Neuron (in vitro differentiated cells): ENCODE results near the gene SLC29A1.

Experiments used
- H2AFZ ChIP-seq: one replicate; pipeline ENCODE4 v1.6.1; 2013; ENCODE audit warnings: low read depth, mild to moderate bottlenecking, inconsistent platforms, low read length, moderate library complexity
- H3K27me3 ChIP-seq: one replicate; pipeline ENCODE4 v1.6.1; 2013; ENCODE audit warnings: low read length; ENCODE audit not compliant: insufficient read depth
- H3K36me3 ChIP-seq: one replicate; pipeline ENCODE4 v1.6.1; 2013; ENCODE audit warnings: low read length; ENCODE audit not compliant: insufficient read depth
- H3K4me1 ChIP-seq: one replicate; pipeline ENCODE4 v1.6.1; 2013; ENCODE audit warnings: low read length; ENCODE audit not compliant: insufficient read depth
- H3K4me3 ChIP-seq: 2 replicates; pipeline ENCODE4 v1.5.1; 2013; ENCODE audit warnings: mild to moderate bottlenecking, low read length, moderate library complexity
- H3K9me3 ChIP-seq: one replicate; pipeline ENCODE4 v1.6.1; 2013; ENCODE audit warnings: low read length

Gene SLC29A1

GRCh38 chr6:44270526-44271405 lies 47.4 kb downstream of the SLC29A1 start:
- H2AFZ ChIP-seq: no peak overlapping the region
- H3K9me3 ChIP-seq: no peaks in the 10 kb centered on the region
- H3K27me3 ChIP-seq: no peaks in the 10 kb centered on the region
- peak overlapping the region; percentile 43 for H3K4me3 ChIP-seq
- peaks cover 44% of the 10 kb centered on the region for H3K4me1 ChIP-seq
- peaks cover 14% of the 10 kb centered on the region for H3K36me3 ChIP-seq

GRCh38 chr6:44271406-44271723 lies 48.0 kb downstream of the SLC29A1 start:
- peak overlapping the region; percentile 43 for H3K4me3 ChIP-seq
- no peaks in the 10 kb centered on the region for H3K9me3 ChIP-seq

GRCh38 chr6:44271914-44272313 lies 48.5 kb downstream of the SLC29A1 start:
- Histone ChIP-seq H2AFZ (no peak overlapping the region), H3K4me3 (peak overlapping the region; percentile 43), H3K9me3 (no peaks in the 10 kb centered on the region), H3K36me3 (peaks cover 15% of the 10 kb centered on the region), H3K4me1 (peaks cover 40% of the 10 kb centered on the region), H3K27me3 (no peaks in the 10 kb centered on the region)

More at GRCh38 chr6:44271406-44271723, 48.0 kb downstream of the SLC29A1 start:
- Histone ChIP-seq H2AFZ (no peak overlapping the region), H3K27me3 (no peaks in the 10 kb centered on the region), H3K36me3 (peaks cover 15% of the 10 kb centered on the region), H3K4me1 (peaks cover 44% of the 10 kb centered on the region)

- Histone ChIP-seq H3K36me3 (peaks cover 15% of the 10 kb centered on the region), H3K9me3 (no peaks in the 10 kb centered on the region), H3K27me3 (no peaks in the 10 kb centered on the region), H3K4me3 (no peak overlapping the region), H2AFZ (no peak overlapping the region), H3K4me1 (peaks cover 35% of the 10 kb centered on the region)
Measured at GRCh38 chr6:44272529-44272928, 49.1 kb downstream of the SLC29A1 start.

- no peaks in the 10 kb centered on the region for H3K9me3 ChIP-seq
- H3K36me3 ChIP-seq: peaks cover 15% of the 10 kb centered on the region
- peaks cover 30% of the 10 kb centered on the region for H3K4me1 ChIP-seq
- H3K27me3 ChIP-seq: no peaks in the 10 kb centered on the region
- no peak overlapping the region for H3K4me3 ChIP-seq
- no peak overlapping the region for H2AFZ ChIP-seq
Measured at GRCh38 chr6:44272999-44273566, 49.7 kb downstream of the SLC29A1 start.

GRCh38 chr6:44273617-44274016 lies 50.2 kb downstream of the SLC29A1 start:
- no peaks in the 10 kb centered on the region for H3K9me3 ChIP-seq
- peaks cover 15% of the 10 kb centered on the region for H3K36me3 ChIP-seq
- peaks cover 25% of the 10 kb centered on the region for H3K4me1 ChIP-seq
- no peak overlapping the region for H2AFZ ChIP-seq
- H3K4me3 ChIP-seq: no peak overlapping the region
- no peaks in the 10 kb centered on the region for H3K27me3 ChIP-seq

- Histone ChIP-seq H3K36me3 (peaks cover 15% of the 10 kb centered on the region), H3K27me3 (no peaks in the 10 kb centered on the region), H3K9me3 (no peaks in the 10 kb centered on the region), H3K4me3 (no peak overlapping the region), H2AFZ (no peak overlapping the region), H3K4me1 (peaks cover 9% of the 10 kb centered on the region)
Measured at GRCh38 chr6:44275271-44275748, 51.9 kb downstream of the SLC29A1 start.

- Histone ChIP-seq H3K9me3 (no peaks in the 10 kb centered on the region), H3K4me3 (no peak overlapping the region), H3K36me3 (peaks cover 15% of the 10 kb centered on the region), H3K4me1 (peaks cover 9% of the 10 kb centered on the region), H2AFZ (no peak overlapping the region), H3K27me3 (no peaks in the 10 kb centered on the region)
Measured at GRCh38 chr6:44275749-44276648, 52.6 kb downstream of the SLC29A1 start.

- peaks cover 15% of the 10 kb centered on the region for H3K36me3 ChIP-seq
- no peaks in the 10 kb centered on the region for H3K27me3 ChIP-seq
- H3K4me1 ChIP-seq: no peaks in the 10 kb centered on the region
- no peak overlapping the region for H2AFZ ChIP-seq
- H3K4me3 ChIP-seq: no peak overlapping the region
- H3K9me3 ChIP-seq: no peaks in the 10 kb centered on the region
Measured at GRCh38 chr6:44276667-44277640, 53.6 kb downstream of the SLC29A1 start.

GRCh38 chr6:44277763-44278162 lies 54.4 kb downstream of the SLC29A1 start:
- no peaks in the 10 kb centered on the region for H3K27me3 ChIP-seq

GRCh38 chr6:44278315-44278714 lies 54.9 kb downstream of the SLC29A1 start:
- Histone ChIP-seq H3K4me3 (no peak overlapping the region), H3K36me3 (peaks cover 12% of the 10 kb centered on the region)

More at GRCh38 chr6:44277763-44278162, 54.4 kb downstream of the SLC29A1 start:
- Histone ChIP-seq H3K9me3 (no peaks in the 10 kb centered on the region), H3K4me1 (no peaks in the 10 kb centered on the region), H3K4me3 (no peak overlapping the region), H3K36me3 (peaks cover 15% of the 10 kb centered on the region), H2AFZ (no peak overlapping the region)

More at GRCh38 chr6:44278315-44278714, 54.9 kb downstream of the SLC29A1 start:
- Histone ChIP-seq H3K9me3 (no peaks in the 10 kb centered on the region), H2AFZ (no peak overlapping the region), H3K27me3 (no peaks in the 10 kb centered on the region), H3K4me1 (no peaks in the 10 kb centered on the region)
